Central memory CD8-positive, alpha-beta T cell (primary cell): ENCODE results near the gene MRPS18C.
"Not testable (repeated sequence)": the region's sequence is repeated elsewhere in the genome, so short reads cannot be mapped to it uniquely, and the experiment has no call there.

ENCODE experiments used
- ATAC-seq: fragments of 150-1000 bp; cut with Tn5 transposase; replicated peaks from 2 replicates; pipeline ENCODE4 v1.10.0; 2022; ENCODE audit warnings: mild to moderate bottlenecking, moderate FRiP score, moderate number of reproducible peaks; ENCODE audit not compliant: poor library complexity, severe bottlenecking; ENCODE audit errors: extremely low read depth
- DNase-seq, 2 donors: peaks; one replicate each; pipeline ENCODE4 v3.0.0; 2021; ENCODE audit warnings: low spot score in 2 of 2
- H3K27ac Mint-ChIP-seq: one replicate; pipeline ENCODE4 v1.8.0; 2022; ENCODE audit warnings: low read depth, mild to moderate bottlenecking, moderate library complexity, mixed read lengths
- H3K27me3 Mint-ChIP-seq: one replicate; pipeline ENCODE4 v1.8.0; 2022; ENCODE audit warnings: mixed read lengths
- H3K36me3 Mint-ChIP-seq: one replicate; pipeline ENCODE4 v1.8.0; 2022; ENCODE audit warnings: mild to moderate bottlenecking, moderate library complexity, mixed read lengths; ENCODE audit not compliant: insufficient read depth
- H3K4me1 Mint-ChIP-seq: one replicate; pipeline ENCODE4 v1.8.0; 2022; ENCODE audit warnings: mixed read lengths
- H3K4me3 Mint-ChIP-seq: one replicate; pipeline ENCODE4 v1.8.0; 2022; ENCODE audit warnings: mild to moderate bottlenecking, moderate library complexity, mixed read lengths
- H3K9me3 Mint-ChIP-seq: one replicate; pipeline ENCODE4 v1.8.0; 2022; ENCODE audit warnings: mixed read lengths

Gene MRPS18C

GRCh38 chr4:83473423-83473822 lies 17.6 kb downstream of the MRPS18C start:
- H3K27ac Mint-ChIP-seq = no peak overlapping the region
- H3K9me3 Mint-ChIP-seq = no peaks in the 10 kb centered on the region
- ATAC-seq = no peak
- DNase-seq = no peak
- H3K4me1 Mint-ChIP-seq = no peaks in the 10 kb centered on the region
- H3K36me3 Mint-ChIP-seq = peaks cover 8% of the 10 kb centered on the region
- H3K27me3 Mint-ChIP-seq = no peaks in the 10 kb centered on the region
- H3K4me3 Mint-ChIP-seq = no peak overlapping the region

- no peaks in the 10 kb centered on the region for H3K4me1 Mint-ChIP-seq
- no peaks in the 10 kb centered on the region for H3K27me3 Mint-ChIP-seq
- H3K4me3 Mint-ChIP-seq = no peak overlapping the region
- DNase-seq = no peak
- peaks cover 11% of the 10 kb centered on the region for H3K36me3 Mint-ChIP-seq
- no peak for ATAC-seq
- H3K27ac Mint-ChIP-seq = no peak overlapping the region
- no peaks in the 10 kb centered on the region for H3K9me3 Mint-ChIP-seq
These were observed 18.1 kb downstream of the MRPS18C start for GRCh38 chr4:83473966-83474365.

- ATAC-seq (peak; percentile 91), DNase-seq (peak; percentile 89 to 90)
- Mint-ChIP-seq H3K36me3 (peaks cover 4% of the 10 kb centered on the region), H3K4me3 (peak within 1 kb of the TSS; percentile 99), H3K27ac (peak within 1 kb of the TSS; percentile 94), H3K4me1 (peaks cover 20% of the 10 kb centered on the region), H3K9me3 (no peaks in the 10 kb centered on the region), H3K27me3 (no peaks in the 10 kb centered on the region)
These were observed 28.9 kb downstream of the MRPS18C start, which contains the start of gene ABRAXAS1 for GRCh38 chr4:83484500-83485461. Gene ABRAXAS1, minus strand, starts transcription at chr4:83485100. Its CDS starts 28 bp downstream, at chr4:83485072.

GRCh38 chr4:83486457-83487129 lies 30.7 kb downstream of the MRPS18C start:
- H3K27ac Mint-ChIP-seq = no peak overlapping the region
- no peaks in the 10 kb centered on the region for H3K9me3 Mint-ChIP-seq
- no peak overlapping the region for H3K4me3 Mint-ChIP-seq
- H3K27me3 Mint-ChIP-seq = no peaks in the 10 kb centered on the region
- no peak for DNase-seq
- peaks cover 4% of the 10 kb centered on the region for H3K36me3 Mint-ChIP-seq
- peaks cover 15% of the 10 kb centered on the region for H3K4me1 Mint-ChIP-seq
- ATAC-seq = no peak

- Mint-ChIP-seq H3K27ac (no peak overlapping the region), H3K27me3 (peaks cover 6% of the 10 kb centered on the region)
These were observed 34.0 kb downstream of the MRPS18C start for GRCh38 chr4:83489711-83490326.

GRCh38 chr4:83490876-83491450 lies 35.1 kb downstream of the MRPS18C start:
- ATAC-seq = no peak
- Mint-ChIP-seq H3K9me3 (no peaks in the 10 kb centered on the region), H3K4me3 (no peak overlapping the region)

More at GRCh38 chr4:83489711-83490326, 34.0 kb downstream of the MRPS18C start:
- DNase-seq (no peak), ATAC-seq (no peak)
- Mint-ChIP-seq H3K4me1 (peaks cover 6% of the 10 kb centered on the region), H3K9me3 (no peaks in the 10 kb centered on the region), H3K4me3 (no peak overlapping the region), H3K36me3 (peaks cover 1% of the 10 kb centered on the region)

GRCh38 chr4:83496085-83496917 lies 40.4 kb downstream of the MRPS18C start:
- H3K36me3 Mint-ChIP-seq, H3K4me3 Mint-ChIP-seq, H3K4me1 Mint-ChIP-seq, H3K27ac Mint-ChIP-seq, DNase-seq, H3K27me3 Mint-ChIP-seq, H3K9me3 Mint-ChIP-seq, ATAC-seq: not testable (repeated sequence)

More at GRCh38 chr4:83490876-83491450, 35.1 kb downstream of the MRPS18C start:
- peaks cover 6% of the 10 kb centered on the region for H3K27me3 Mint-ChIP-seq
- H3K36me3 Mint-ChIP-seq = peaks cover 1% of the 10 kb centered on the region
- no peak for DNase-seq
- no peaks in the 10 kb centered on the region for H3K4me1 Mint-ChIP-seq
- no peak overlapping the region for H3K27ac Mint-ChIP-seq

GRCh38 chr4:83498187-83498586 lies 42.3 kb downstream of the MRPS18C start:
- Mint-ChIP-seq H3K4me3 (no peak overlapping the region), H3K4me1 (no peaks in the 10 kb centered on the region), H3K9me3 (no peaks in the 10 kb centered on the region), H3K27ac (no peak overlapping the region), H3K36me3 (peaks cover 5% of the 10 kb centered on the region), H3K27me3 (no peaks in the 10 kb centered on the region)
- no peak for DNase-seq
- ATAC-seq = no peak

- not testable (repeated sequence) for H3K9me3 Mint-ChIP-seq, H3K36me3 Mint-ChIP-seq, H3K4me3 Mint-ChIP-seq, ATAC-seq, H3K27ac Mint-ChIP-seq, DNase-seq, H3K27me3 Mint-ChIP-seq, H3K4me1 Mint-ChIP-seq
These were observed 45.8 kb downstream of the MRPS18C start for GRCh38 chr4:83501671-83502070.

- peaks cover 5% of the 10 kb centered on the region for H3K4me1 Mint-ChIP-seq
- ATAC-seq = peak; percentile 40
These were observed 48.1 kb downstream of the MRPS18C start for GRCh38 chr4:83503974-83504373.

GRCh38 chr4:83504503-83504902 lies 48.6 kb downstream of the MRPS18C start:
- peak overlapping the region; percentile 50 for H3K27ac Mint-ChIP-seq
- peaks cover 5% of the 10 kb centered on the region for H3K4me1 Mint-ChIP-seq
- peaks cover 6% of the 10 kb centered on the region for H3K36me3 Mint-ChIP-seq
- no peaks in the 10 kb centered on the region for H3K9me3 Mint-ChIP-seq
- H3K4me3 Mint-ChIP-seq = no peak overlapping the region
- DNase-seq (no peak), ATAC-seq (no peak)
- no peaks in the 10 kb centered on the region for H3K27me3 Mint-ChIP-seq

More at GRCh38 chr4:83503974-83504373, 48.1 kb downstream of the MRPS18C start:
- DNase-seq = no peak
- no peak overlapping the region for H3K27ac Mint-ChIP-seq
- H3K27me3 Mint-ChIP-seq = no peaks in the 10 kb centered on the region
- peaks cover 7% of the 10 kb centered on the region for H3K36me3 Mint-ChIP-seq
- no peaks in the 10 kb centered on the region for H3K9me3 Mint-ChIP-seq
- no peak overlapping the region for H3K4me3 Mint-ChIP-seq
